Loucy (cell line): ENCODE results near the gene DZIP1.

Experiments
- H2AFZ ChIP-seq: fragments of 200-600 bp; sonication (generic); 2 replicates; pipeline ENCODE4 v1.6.0; 2016; ENCODE audit warnings: antibody characterized with exemption, mild to moderate bottlenecking, low read length, moderate library complexity
- H3F3A ChIP-seq: fragments of 200-600 bp; 2 replicates; pipeline ENCODE4 v1.6.0; 2016; ENCODE audit warnings: antibody characterized with exemption, low read depth, mild to moderate bottlenecking
- H3K27me3 ChIP-seq: fragments of 200-600 bp; sonication (generic); 2 replicates; pipeline ENCODE4 v1.6.1; 2014; ENCODE audit warnings: low read length, mild to moderate bottlenecking; ENCODE audit not compliant: insufficient read depth, poor library complexity, severe bottlenecking
- H3K36me3 ChIP-seq: fragments of 200-600 bp; sonication (generic); 2 replicates; pipeline ENCODE4 v1.6.1; 2016; ENCODE audit warnings: low read length; ENCODE audit not compliant: insufficient read depth
- H3K4me1 ChIP-seq: fragments of 200-600 bp; sonication (generic); 2 replicates; pipeline ENCODE4 v1.5.1; 2014; ENCODE audit warnings: low read length, mild to moderate bottlenecking; ENCODE audit not compliant: insufficient read depth, poor library complexity, severe bottlenecking
- H3K4me2 ChIP-seq: fragments of 200-600 bp; sonication (generic); 2 replicates; pipeline ENCODE4 v1.6.0; 2014; ENCODE audit warnings: antibody characterized with exemption, low read length, low read depth, mild to moderate bottlenecking; ENCODE audit not compliant: poor library complexity, severe bottlenecking
- H3K4me3 ChIP-seq: fragments of 200-600 bp; sonication (generic); 2 replicates; pipeline ENCODE4 v1.5.1; 2014; ENCODE audit warnings: low read length, mild to moderate bottlenecking, mixed read lengths; ENCODE audit not compliant: poor library complexity, severe bottlenecking
- H3K79me2 ChIP-seq: fragments of 200-600 bp; sonication (generic); 2 replicates; pipeline ENCODE4 v1.6.1; 2014; ENCODE audit warnings: low read length; ENCODE audit not compliant: insufficient read depth
- H3K9ac ChIP-seq: fragments of 200-600 bp; sonication (generic); 2 replicates; pipeline ENCODE4 v1.6.0; 2014; ENCODE audit warnings: mild to moderate bottlenecking, low read depth, low read length, moderate library complexity; ENCODE audit not compliant: poor library complexity, severe bottlenecking
- H3K9me2 ChIP-seq: fragments of 200-600 bp; sonication (generic); replicated peaks from 2 replicates; pipeline ENCODE4 v1.6.1; 2016; ENCODE audit warnings: low read depth, low read length, mixed read lengths
- H3K9me3 ChIP-seq: fragments of 200-600 bp; sonication (generic); 2 replicates; pipeline ENCODE4 v1.6.1; 2014; ENCODE audit warnings: mild to moderate bottlenecking, antibody characterized with exemption, low read length, low read depth; ENCODE audit not compliant: insufficient read depth
- H4K20me1 ChIP-seq: fragments of 200-600 bp; sonication (generic); 2 replicates; pipeline ENCODE4 v1.6.0; 2014; ENCODE audit warnings: antibody characterized with exemption, low read length, mild to moderate bottlenecking; ENCODE audit not compliant: insufficient read depth, poor library complexity, severe bottlenecking
- CTCF ChIP-seq: fragments of 200-600 bp; sonication (generic); conservative IDR thresholded peaks from 2 replicates; pipeline ENCODE4 v1.5.1; 2014; ENCODE audit warnings: mild to moderate bottlenecking, antibody characterized with exemption, low read length
- EZH2phosphoT487 ChIP-seq: fragments of 200-600 bp; IDR thresholded peaks from 2 replicates; pipeline ENCODE4 v1.6.1; 2018; ENCODE audit warnings: antibody characterized with exemption, mild to moderate bottlenecking, moderate library complexity, borderline replicate concordance

DZIP1 gene

GRCh38 chr13:95629071-95629470 is 15.4 kb downstream of the DZIP1 start:
- H3K9me3 ChIP-seq = no peaks in the 10 kb centered on the region
- no peaks in the 10 kb centered on the region for H4K20me1 ChIP-seq
- H3F3A ChIP-seq = no peaks in the 10 kb centered on the region
- H3K36me3 ChIP-seq = no peaks in the 10 kb centered on the region
- H3K4me1 ChIP-seq = no peaks in the 10 kb centered on the region
- H3K79me2 ChIP-seq = no peaks in the 10 kb centered on the region
- H3K4me2 ChIP-seq = no peak overlapping the region
- H2AFZ ChIP-seq = no peak overlapping the region
- no peaks in the 10 kb centered on the region for H3K27me3 ChIP-seq
- no peaks in the 10 kb centered on the region for H3K9me2 ChIP-seq
- H3K9ac ChIP-seq = no peak overlapping the region
- H3K4me3 ChIP-seq = no peak overlapping the region
- no peak for TF ChIP-seq EZH2phosphoT487
- TF ChIP-seq CTCF = no peak

GRCh38 chr13:95628488-95628887 is 16.0 kb downstream of the DZIP1 start:
- H3K4me2 ChIP-seq = no peak overlapping the region
- H3K36me3 ChIP-seq = no peaks in the 10 kb centered on the region
- no peaks in the 10 kb centered on the region for H3K9me2 ChIP-seq

GRCh38 chr13:95627590-95627989 is 16.9 kb downstream of the DZIP1 start:
- Histone ChIP-seq H2AFZ (no peak overlapping the region), H3K9me2 (no peaks in the 10 kb centered on the region), H3K4me3 (no peak overlapping the region), H3K4me2 (no peak overlapping the region), H3F3A (no peaks in the 10 kb centered on the region), H3K9me3 (no peaks in the 10 kb centered on the region), H4K20me1 (no peaks in the 10 kb centered on the region), H3K27me3 (no peaks in the 10 kb centered on the region), H3K36me3 (no peaks in the 10 kb centered on the region), H3K4me1 (no peaks in the 10 kb centered on the region), H3K79me2 (no peaks in the 10 kb centered on the region), H3K9ac (no peak overlapping the region)
- no peak for TF ChIP-seq EZH2phosphoT487
- TF ChIP-seq CTCF = no peak

More at GRCh38 chr13:95628488-95628887, 16.0 kb downstream of the DZIP1 start:
- no peaks in the 10 kb centered on the region for H3K27me3 ChIP-seq
- H3K4me1 ChIP-seq = no peaks in the 10 kb centered on the region
- no peak overlapping the region for H3K9ac ChIP-seq
- H3K4me3 ChIP-seq = no peak overlapping the region
- H3F3A ChIP-seq = no peaks in the 10 kb centered on the region
- TF ChIP-seq CTCF (no peak), EZH2phosphoT487 (no peak)
- H4K20me1 ChIP-seq = no peaks in the 10 kb centered on the region
- no peaks in the 10 kb centered on the region for H3K9me3 ChIP-seq
- no peak overlapping the region for H2AFZ ChIP-seq
- H3K79me2 ChIP-seq = no peaks in the 10 kb centered on the region
